ENCODE data around the gene SEMA4C. TPM values are rescaled to one million over a fixed set of nuclear protein-coding genes. Genes with fewer than 3 reads are reported as not detected.

The SEMA4C gene
- polyA plus RNA-seq, 1 donor from 2014 or later = 88.7 TPM

DNA sequence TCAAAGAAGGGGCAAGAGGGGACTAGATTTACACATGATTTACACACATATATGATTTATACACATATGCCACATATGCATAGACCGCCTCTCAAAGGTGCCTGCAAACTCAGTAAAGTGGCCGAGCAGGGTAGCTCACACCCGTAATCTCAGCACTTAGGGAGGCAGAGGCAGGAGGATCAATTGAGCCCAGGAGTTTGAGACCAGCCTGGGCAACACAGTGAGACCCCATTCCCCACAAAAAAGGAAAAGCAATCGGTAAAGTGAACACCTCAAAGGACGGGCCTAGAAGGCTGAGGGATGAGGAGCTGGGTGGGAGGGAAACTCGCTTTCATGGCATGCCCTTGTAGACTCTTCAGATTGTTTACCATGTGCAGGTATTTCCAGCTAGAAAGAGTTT is 17.2 kb downstream of the SEMA4C start:
- H3K79me2 ChIP-seq (replicated peaks; ENCODE audit: insufficient read depth, low read length) = peaks cover 26% of the 10 kb centered on the region
- H3K36me3 ChIP-seq (ENCODE audit: insufficient read depth, low read length) = peaks cover 4% of the 10 kb centered on the region
- no peaks in the 10 kb centered on the region for H3K27me3 ChIP-seq (ENCODE audit: insufficient read depth, low read depth, low read length)
- no peaks in the 10 kb centered on the region for H3K9me3 ChIP-seq (ENCODE audit: low read length)
- no peak overlapping the region for H3K4me2 ChIP-seq (ENCODE audit: low read length)
- H4K20me1 ChIP-seq (ENCODE audit: insufficient read depth) = no peaks in the 10 kb centered on the region
- no peaks in the 10 kb centered on the region for H3K9me2 ChIP-seq (ENCODE audit: insufficient read depth, low read length)
- H3K27ac ChIP-seq (ENCODE audit: low read length) = no peak overlapping the region
- no peak overlapping the region for H3K9ac ChIP-seq (ENCODE audit: low read length)
- TF ChIP-seq, protein P1, sequence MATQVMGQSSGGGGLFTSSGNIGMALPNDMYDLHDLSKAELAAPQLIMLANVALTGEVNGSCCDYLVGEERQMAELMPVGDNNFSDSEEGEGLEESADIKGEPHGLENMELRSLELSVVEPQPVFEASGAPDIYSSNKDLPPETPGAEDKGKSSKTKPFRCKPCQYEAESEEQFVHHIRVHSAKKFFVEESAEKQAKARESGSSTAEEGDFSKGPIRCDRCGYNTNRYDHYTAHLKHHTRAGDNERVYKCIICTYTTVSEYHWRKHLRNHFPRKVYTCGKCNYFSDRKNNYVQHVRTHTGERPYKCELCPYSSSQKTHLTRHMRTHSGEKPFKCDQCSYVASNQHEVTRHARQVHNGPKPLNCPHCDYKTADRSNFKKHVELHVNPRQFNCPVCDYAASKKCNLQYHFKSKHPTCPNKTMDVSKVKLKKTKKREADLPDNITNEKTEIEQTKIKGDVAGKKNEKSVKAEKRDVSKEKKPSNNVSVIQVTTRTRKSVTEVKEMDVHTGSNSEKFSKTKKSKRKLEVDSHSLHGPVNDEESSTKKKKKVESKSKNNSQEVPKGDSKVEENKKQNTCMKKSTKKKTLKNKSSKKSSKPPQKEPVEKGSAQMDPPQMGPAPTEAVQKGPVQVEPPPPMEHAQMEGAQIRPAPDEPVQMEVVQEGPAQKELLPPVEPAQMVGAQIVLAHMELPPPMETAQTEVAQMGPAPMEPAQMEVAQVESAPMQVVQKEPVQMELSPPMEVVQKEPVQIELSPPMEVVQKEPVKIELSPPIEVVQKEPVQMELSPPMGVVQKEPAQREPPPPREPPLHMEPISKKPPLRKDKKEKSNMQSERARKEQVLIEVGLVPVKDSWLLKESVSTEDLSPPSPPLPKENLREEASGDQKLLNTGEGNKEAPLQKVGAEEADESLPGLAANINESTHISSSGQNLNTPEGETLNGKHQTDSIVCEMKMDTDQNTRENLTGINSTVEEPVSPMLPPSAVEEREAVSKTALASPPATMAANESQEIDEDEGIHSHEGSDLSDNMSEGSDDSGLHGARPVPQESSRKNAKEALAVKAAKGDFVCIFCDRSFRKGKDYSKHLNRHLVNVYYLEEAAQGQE (IDR thresholded peaks at IDR 0.05; ENCODE audit: borderline replicate concordance) = no peak
- no peak overlapping the region for H3K4me3 ChIP-seq (ENCODE audit: low read length)
- no peaks in the 10 kb centered on the region for H3F3A ChIP-seq (ENCODE audit: insufficient read depth, low read length, poor library complexity, severe bottlenecking)
- no peak overlapping the region for H2AFZ ChIP-seq (ENCODE audit: low read depth, low read length)

DNA sequence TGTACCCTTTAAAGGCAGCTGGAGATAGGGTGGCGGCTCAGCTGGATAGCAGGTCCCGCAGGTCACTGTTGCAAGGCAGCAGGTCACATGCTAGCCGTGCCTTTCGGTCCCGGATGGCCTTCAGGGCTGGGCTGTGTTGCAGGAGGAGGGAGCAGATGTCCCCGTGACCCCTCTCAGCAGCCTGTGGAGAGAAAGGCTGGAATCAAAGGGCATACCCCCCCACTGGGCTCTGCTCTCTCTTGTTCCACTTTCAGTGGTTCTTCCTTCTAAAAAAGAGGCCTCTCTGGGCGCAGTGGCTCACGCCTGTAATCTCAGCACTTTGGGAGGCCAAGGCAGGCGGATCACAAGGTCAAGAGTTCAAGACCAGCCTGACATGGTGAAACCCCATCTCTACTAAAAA is 21.6 kb downstream of the SEMA4C start:
- Histone ChIP-seq H3K27ac (ENCODE audit: low read length) (no peak overlapping the region), H2AFZ (ENCODE audit: low read depth, low read length) (no peak overlapping the region), H3K4me2 (ENCODE audit: low read length) (no peak overlapping the region), H3K27me3 (ENCODE audit: insufficient read depth, low read depth, low read length) (no peaks in the 10 kb centered on the region), H3K9me3 (ENCODE audit: low read length) (no peaks in the 10 kb centered on the region), H3K4me3 (ENCODE audit: low read length) (no peak overlapping the region), H3K79me2 (replicated peaks; ENCODE audit: insufficient read depth, low read length) (no peaks in the 10 kb centered on the region), H3K36me3 (ENCODE audit: insufficient read depth, low read length) (peaks cover 8% of the 10 kb centered on the region), H3K9ac (ENCODE audit: low read length) (no peak overlapping the region), H3F3A (ENCODE audit: insufficient read depth, low read length, poor library complexity, severe bottlenecking) (no peaks in the 10 kb centered on the region), H4K20me1 (ENCODE audit: insufficient read depth) (no peaks in the 10 kb centered on the region), H3K9me2 (ENCODE audit: insufficient read depth, low read length) (no peaks in the 10 kb centered on the region)
- TF ChIP-seq, protein P2, sequence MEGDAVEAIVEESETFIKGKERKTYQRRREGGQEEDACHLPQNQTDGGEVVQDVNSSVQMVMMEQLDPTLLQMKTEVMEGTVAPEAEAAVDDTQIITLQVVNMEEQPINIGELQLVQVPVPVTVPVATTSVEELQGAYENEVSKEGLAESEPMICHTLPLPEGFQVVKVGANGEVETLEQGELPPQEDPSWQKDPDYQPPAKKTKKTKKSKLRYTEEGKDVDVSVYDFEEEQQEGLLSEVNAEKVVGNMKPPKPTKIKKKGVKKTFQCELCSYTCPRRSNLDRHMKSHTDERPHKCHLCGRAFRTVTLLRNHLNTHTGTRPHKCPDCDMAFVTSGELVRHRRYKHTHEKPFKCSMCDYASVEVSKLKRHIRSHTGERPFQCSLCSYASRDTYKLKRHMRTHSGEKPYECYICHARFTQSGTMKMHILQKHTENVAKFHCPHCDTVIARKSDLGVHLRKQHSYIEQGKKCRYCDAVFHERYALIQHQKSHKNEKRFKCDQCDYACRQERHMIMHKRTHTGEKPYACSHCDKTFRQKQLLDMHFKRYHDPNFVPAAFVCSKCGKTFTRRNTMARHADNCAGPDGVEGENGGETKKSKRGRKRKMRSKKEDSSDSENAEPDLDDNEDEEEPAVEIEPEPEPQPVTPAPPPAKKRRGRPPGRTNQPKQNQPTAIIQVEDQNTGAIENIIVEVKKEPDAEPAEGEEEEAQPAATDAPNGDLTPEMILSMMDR (IDR thresholded peaks at IDR 0.05; ENCODE audit: poor library complexity, severe bottlenecking) = no peak
- TF ChIP-seq MXI1 (conservative IDR thresholded peaks at IDR 0.05; ENCODE audit: poor library complexity, severe bottlenecking) (no peak), EP300 (conservative IDR thresholded peaks at IDR 0.05; ENCODE audit: poor library complexity, severe bottlenecking) (no peak), SMC3 (conservative IDR thresholded peaks at IDR 0.05; ENCODE audit: poor library complexity) (no peak), POLR2AphosphoS5 (IDR thresholded peaks at IDR 0.05) (no peak), EZH2 (IDR thresholded peaks at IDR 0.05; ENCODE audit: borderline replicate concordance, insufficient read depth, low read length, poor library complexity, severe bottlenecking) (no peak), RAD21 (conservative IDR thresholded peaks at IDR 0.05) (no peak), TAF1 (IDR thresholded peaks at IDR 0.05; ENCODE audit: low read depth) (no peak)
- TF ChIP-seq, protein P1 (IDR thresholded peaks at IDR 0.05; ENCODE audit: borderline replicate concordance) = no peak

Data from neural cell (in vitro differentiated cells).